EL (cell line): ENCODE results near the gene RXRA.

Source experiments
- DNase-seq: peaks from one replicate; pipeline ENCODE4 v3.0.0-alpha.2; 2016

The RXRA gene

DNA sequence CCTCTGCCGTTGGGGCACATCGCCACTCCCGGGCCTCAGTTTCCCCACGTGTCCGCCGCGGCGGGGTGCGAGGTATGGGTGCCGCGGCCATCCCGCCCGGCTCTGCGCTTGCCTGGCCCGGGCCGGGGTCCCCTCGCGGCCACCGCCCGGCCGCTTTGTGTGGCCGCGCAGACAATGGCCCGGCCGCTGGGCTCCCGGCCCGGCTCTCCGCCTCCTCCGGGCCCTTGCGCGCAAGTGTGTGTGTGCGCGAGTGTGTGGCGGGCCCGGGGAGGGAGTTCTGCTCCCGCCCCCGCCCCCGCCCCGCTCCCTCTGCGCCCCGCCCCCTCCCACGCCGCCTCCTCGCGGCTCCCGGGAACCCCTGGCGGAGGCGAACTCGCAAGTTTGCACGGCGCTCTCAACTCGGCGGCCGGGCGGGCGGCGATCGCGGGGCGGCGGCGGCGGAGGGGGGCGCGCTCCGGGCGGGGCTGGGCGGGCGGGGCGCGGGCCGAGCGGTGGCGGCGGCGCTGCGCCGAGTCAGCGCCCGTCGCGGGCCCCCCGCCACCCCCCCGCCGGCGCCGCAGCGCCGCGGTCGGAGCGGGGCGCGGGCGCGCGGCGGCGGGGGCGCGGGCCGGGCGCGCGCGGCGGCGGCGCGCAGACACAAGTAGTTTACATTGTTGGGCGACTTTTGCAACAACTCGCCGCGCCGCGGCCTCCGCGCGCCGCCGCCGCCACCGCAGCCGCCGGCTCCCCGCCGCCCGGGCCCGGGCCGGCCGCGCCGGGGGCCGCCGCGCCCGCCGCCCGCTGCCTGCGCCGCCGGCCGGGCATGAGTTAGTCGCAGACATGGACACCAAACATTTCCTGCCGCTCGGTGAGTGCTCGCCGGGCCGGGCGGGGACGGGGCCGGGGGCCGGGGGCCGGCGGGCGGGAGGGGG is at the start of gene RXRA:
Gene RXRA (plus strand): TSS at position 643 of the 911 bp plus-strand sequence. CDS start 177 bp downstream, at position 820.
- DNase-seq: peak; percentile 84

GRCh38 chr9:134278286-134278685 is 48.0 kb upstream of the RXRA start:
- DNase-seq: no peak

- no peak for DNase-seq
Measured at GRCh38 chr9:134278974-134279640, 47.1 kb upstream of the RXRA start.

DNA sequence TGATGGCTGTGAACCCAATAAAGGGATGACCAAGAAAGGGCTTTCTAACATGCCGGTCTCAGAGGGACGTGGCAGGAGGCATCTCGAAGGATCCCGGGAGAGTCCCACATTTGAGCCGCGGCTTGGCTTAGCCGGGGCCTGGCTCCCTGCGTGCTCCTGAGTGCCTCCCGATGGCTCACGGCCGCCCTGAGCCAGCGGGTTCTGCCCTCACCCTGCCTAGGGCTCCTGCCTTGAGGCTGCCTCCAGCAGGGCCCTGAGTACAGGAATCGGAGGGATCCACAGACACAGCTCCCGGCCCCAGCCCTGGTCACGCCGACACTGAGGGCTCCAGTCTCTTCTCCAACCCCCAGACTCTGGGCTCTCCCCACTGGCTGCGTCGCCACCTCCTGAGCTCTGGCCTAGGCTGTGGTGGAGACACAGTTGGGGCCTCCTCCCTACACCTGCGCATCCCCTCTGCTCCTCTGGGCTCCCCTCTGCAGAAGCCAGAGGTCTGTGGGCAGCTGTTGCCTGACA is 44.1 kb upstream of the RXRA start:
- no peak for DNase-seq

DNA sequence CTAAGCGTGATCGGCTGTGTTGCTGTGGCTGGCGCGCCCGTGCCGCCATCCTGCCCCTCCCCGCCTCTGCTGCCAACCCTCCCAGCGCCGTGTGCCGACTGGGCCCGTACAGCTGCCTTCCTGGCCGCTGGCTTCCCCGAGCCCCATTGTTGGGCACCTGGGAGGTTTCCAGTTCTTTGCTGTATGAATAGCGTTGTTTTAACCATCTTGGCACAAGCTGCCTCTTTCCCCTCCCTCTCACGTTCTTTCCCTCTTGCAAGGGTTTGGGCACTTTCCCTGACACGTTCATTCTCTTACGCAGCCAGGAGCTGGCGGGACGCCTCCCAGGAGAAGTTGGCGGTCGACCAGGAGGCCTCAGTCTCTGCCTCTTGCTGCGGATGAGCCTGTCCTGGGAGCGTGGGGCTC is 43.1 kb upstream of the RXRA start:
- DNase-seq: peak; percentile 43

DNA sequence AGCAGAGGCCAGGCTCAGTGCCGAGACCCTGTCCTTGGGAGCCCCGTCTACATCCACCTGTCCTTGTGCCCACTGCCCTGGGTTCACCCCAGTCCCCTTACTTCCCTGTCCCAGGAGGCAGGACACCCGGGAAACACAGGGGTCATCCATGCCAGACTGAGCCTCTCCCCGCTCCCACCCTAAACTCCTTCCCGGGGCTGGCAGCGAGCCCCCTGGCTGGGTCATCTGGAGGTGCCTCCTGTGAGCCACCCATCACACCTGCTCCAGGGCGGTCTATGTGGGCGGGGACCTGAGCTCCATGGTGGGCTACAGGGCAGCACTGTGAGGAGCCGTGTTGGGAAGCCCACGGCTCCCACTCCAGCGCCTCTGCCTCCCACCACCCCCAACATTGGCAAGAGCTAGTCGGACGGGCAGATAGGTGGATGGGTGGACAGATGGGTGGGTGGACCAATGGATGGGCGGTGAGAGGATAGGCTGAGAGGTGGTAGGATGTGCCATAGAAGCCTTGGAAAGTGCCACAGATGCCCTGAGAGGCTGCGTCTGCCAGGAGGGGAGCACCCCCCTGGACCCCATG is 42.5 kb upstream of the RXRA start:
- no peak for DNase-seq

DNA sequence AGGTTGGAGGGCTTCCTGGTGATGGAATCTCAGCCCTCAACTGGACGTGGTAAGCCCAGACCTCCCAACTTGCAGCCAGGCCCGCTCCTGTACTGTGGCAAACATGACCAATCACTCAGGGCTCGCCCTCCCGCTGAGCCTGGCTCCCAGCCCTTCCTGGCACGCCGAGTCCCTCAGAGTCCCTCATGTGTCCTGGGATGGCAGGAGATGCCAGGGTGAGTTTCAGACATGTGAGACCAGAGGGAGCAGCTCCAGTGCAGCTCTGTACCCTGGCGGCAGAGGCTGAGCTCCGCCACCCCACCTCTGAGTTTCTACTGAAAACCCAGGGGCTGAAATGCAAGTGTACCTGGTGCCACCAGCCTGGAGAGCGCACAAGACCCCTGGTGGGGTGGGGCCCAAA is 42.0 kb upstream of the RXRA start:
- no peak for DNase-seq

- no peak for DNase-seq
Measured at GRCh38 chr9:134284741-134285140, 41.5 kb upstream of the RXRA start.

- DNase-seq: no peak
Measured at GRCh38 chr9:134285215-134285845, 40.9 kb upstream of the RXRA start.

GRCh38 chr9:134286471-134287245 is 39.6 kb upstream of the RXRA start:
- no peak for DNase-seq

DNA sequence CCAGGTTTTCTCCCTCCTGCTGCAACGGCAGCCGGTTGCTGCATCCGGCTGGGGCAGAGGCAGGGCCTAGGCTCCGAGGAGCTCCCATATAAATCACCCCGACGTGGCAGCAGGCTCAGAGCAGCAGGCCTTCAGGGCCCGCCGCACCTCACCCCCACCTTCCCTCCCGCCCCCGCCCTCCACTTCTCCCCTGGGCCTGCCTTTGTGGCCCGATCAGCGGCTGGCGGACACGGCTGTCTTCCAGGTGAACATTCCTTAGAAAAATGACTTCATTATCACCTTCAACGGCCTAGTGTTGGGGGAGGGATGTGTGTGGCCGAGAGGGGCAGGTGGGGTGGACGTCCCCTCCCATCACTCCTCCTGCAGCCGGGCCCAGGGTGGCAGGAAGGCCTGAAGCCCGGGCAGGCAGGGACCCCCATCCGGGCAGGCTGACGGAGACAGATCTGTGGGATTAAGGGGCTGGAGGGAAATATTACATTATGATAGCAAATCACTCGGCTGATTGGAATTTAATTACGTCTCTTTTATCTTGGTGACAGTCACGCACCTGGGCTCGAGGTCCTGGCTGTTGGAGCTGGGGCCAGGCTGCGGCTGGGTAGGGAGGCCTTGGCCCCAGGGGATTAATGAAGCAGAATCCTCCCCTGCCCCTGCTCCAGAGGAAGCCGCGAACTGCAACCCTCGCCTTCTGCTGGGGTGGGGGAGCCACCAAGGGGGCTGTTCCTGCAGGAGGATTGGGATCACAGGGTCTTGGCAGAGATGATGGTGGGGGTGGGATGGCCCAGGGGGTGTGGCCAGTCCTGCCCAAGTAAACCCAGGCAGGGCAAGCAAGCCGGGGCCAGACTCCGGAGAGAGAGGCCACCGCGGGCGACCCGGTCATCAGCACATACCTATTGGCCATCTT is 38.4 kb upstream of the RXRA start:
- DNase-seq: no peak

DNA sequence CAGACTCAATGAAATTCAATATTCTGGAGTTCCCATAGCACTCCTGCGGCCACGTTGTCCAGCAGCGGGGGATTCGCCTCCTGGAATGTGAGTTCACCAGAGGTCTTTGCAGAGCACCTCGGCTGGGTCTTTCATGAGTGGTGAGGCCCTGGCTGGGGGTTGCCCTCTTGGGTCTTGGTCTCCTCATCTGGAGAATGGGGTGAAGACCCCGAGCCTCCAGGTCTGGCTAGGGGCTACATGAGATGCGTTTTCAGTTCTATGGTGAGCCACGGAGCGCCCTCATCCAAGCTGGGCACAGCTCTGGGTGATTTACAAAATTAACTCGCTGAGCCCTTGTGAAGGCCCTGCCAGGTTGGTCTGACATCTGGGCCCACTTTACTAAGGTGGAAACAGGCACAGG is 37.5 kb upstream of the RXRA start:
- no peak for DNase-seq

- no peak for DNase-seq
Measured at GRCh38 chr9:134289241-134289875, 36.9 kb upstream of the RXRA start.

- DNase-seq: no peak
Measured at GRCh38 chr9:134290603-134291451, 35.4 kb upstream of the RXRA start.

- DNase-seq: no peak
Measured at GRCh38 chr9:134291452-134291881, 34.8 kb upstream of the RXRA start.

GRCh38 chr9:134291961-134292871 is 34.0 kb upstream of the RXRA start:
- DNase-seq: no peak

DNA sequence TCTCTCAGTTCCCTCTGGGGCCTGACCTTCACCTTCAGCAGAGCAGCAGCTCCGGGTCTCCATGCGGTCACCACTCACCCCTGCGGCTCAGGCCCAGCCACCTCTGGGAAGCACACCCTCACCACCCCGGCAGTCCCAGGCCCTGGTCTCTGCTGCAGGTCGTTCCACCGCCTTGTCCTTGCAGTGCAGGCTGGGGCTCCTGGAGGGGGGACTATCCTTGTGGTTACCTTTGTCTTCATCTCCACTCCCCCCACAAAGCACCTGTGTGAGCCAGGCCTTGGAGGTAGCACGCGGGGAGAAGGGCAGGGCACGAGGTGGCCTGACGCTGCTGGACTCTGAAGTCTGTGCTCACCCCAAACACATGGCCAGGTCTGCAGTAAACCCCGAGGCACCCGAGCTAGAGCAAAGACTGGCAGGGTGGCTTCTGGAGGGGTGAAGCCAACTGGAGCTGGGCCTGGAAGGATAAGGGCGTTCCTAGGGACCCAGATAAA is 33.2 kb upstream of the RXRA start:
- no peak for DNase-seq

GRCh38 chr9:134293611-134294152 is 32.6 kb upstream of the RXRA start:
- DNase-seq: no peak
